Adrenal gland (tissue), 5 donors: ENCODE measurements around the gene NFKBIB.

Experiments
- CTCF ChIP-seq, 6 experiments: fragments of 450-650 bp in 4 of 6; fragments of 200-600 bp in 2 of 6; sonication (generic) in 1 of 6; IDR thresholded peaks; 1 replicate in 5 of 6; 2 replicates in 1 of 6; pipeline versions ENCODE4 v1.5.1 to v1.8.0; 2016 to 2021; ENCODE audit warnings: antibody characterized with exemption in 6 of 6, mild to moderate bottlenecking in 2 of 6, moderate library complexity in 1 of 6
- POLR2A ChIP-seq, 2 donors: fragments of 450-650 bp; IDR thresholded peaks; one replicate each; pipeline ENCODE4 v1.6.1; 2017; ENCODE audit warnings: antibody characterized with exemption in 2 of 2, mild to moderate bottlenecking in 2 of 2, moderate library complexity in 1 of 2
- donor health status: DM: no; HTN: no; CAD: no.

- TF ChIP-seq CTCF (IDR thresholded peaks at IDR 0.05) (no peak), POLR2A (IDR thresholded peaks at IDR 0.05) (no peak)
Observed at GRCh38 chr19:38945562-38946228, 45.9 kb downstream of the NFKBIB start.
